Thyroid gland (tissue), 4 donors: ENCODE measurements around the gene SHC3.

Source experiments
- CTCF ChIP-seq, 6 experiments: fragments of 200-600 bp in 3 of 6; fragments of 450-650 bp in 3 of 6; sonication (generic) in 3 of 6; IDR thresholded peaks; one replicate each; pipeline ENCODE4 v1.5.1; 2016 to 2019; ENCODE audit warnings: antibody characterized with exemption in 6 of 6, mild to moderate bottlenecking in 2 of 6, inconsistent platforms in 1 of 6, moderate library complexity in 1 of 6
- POLR2A ChIP-seq, 2 donors: fragments of 450-650 bp; IDR thresholded peaks; one replicate each; pipeline ENCODE4 v1.6.1; 2017; ENCODE audit warnings: antibody characterized with exemption in 2 of 2, mild to moderate bottlenecking in 2 of 2, moderate library complexity in 1 of 2

GRCh38 chr9:88995627-88996026 is 183.0 kb downstream of the SHC3 start:
- no peak for TF ChIP-seq CTCF (IDR thresholded peaks at IDR 0.05)
- no peak for TF ChIP-seq POLR2A (IDR thresholded peaks at IDR 0.05)
